Neuronal stem cell (in vitro differentiated cells): ENCODE results near the gene ZSCAN16.

Experiments
- DNase-seq: peaks from one replicate; pipeline ENCODE4 v3.0.0-alpha.2; 2013; ENCODE audit warnings: low spot score
- H2AFZ ChIP-seq: one replicate; pipeline ENCODE4 v1.6.1; 2013; ENCODE audit warnings: mild to moderate bottlenecking, low read length, inconsistent platforms
- H2AK5ac ChIP-seq: 2 replicates; pipeline ENCODE4 v1.6.1; 2013; ENCODE audit warnings: low read depth, mild to moderate bottlenecking, inconsistent platforms, low read length, moderate library complexity, mixed read lengths
- H2BK120ac ChIP-seq: 2 replicates; pipeline ENCODE4 v1.6.1; 2013; ENCODE audit warnings: low read depth, mild to moderate bottlenecking, inconsistent platforms, low read length, moderate library complexity, mixed read lengths
- H2BK12ac ChIP-seq: one replicate; pipeline ENCODE4 v1.6.1; 2013; ENCODE audit warnings: low read length, inconsistent platforms
- H2BK15ac ChIP-seq: 2 replicates; pipeline ENCODE4 v1.6.1; 2013; ENCODE audit warnings: mild to moderate bottlenecking, low read length, inconsistent platforms, mixed read lengths
- H2BK5ac ChIP-seq: one replicate; pipeline ENCODE4 v1.6.1; 2013; ENCODE audit warnings: inconsistent platforms, mild to moderate bottlenecking, low read length, moderate library complexity
- H3K14ac ChIP-seq: one replicate; pipeline ENCODE4 v1.6.1; 2013; ENCODE audit warnings: low read length, inconsistent platforms
- H3K18ac ChIP-seq: 2 replicates; pipeline ENCODE4 v1.6.1; 2013; ENCODE audit warnings: low read length, inconsistent platforms
- H3K23ac ChIP-seq: 2 replicates; pipeline ENCODE4 v1.6.1; 2013; ENCODE audit warnings: low read depth, mild to moderate bottlenecking, mixed read lengths, low read length, inconsistent platforms; ENCODE audit not compliant: poor library complexity
- H3K27ac ChIP-seq: replicated peaks from 3 replicates; pipeline ENCODE4 v1.5.1; 2013; ENCODE audit warnings: low read length, inconsistent platforms
- H3K27me3 ChIP-seq, 3 experiments: 2 replicates each; pipeline ENCODE4 v1.6.1; 2013; ENCODE audit warnings: low read length in 3 of 3, mild to moderate bottlenecking in 2 of 3, inconsistent platforms in 1 of 3, low read depth in 1 of 3, mixed read lengths in 1 of 3, moderate library complexity in 1 of 3; ENCODE audit not compliant: control insufficient read depth in 3 of 3, insufficient read depth in 3 of 3
- H3K36me3 ChIP-seq, 2 donors: replicated peaks in 1 of 2; 2 replicates each; pipeline ENCODE4 v1.6.1; 2013; ENCODE audit warnings: low read length in 2 of 2; ENCODE audit not compliant: control insufficient read depth in 2 of 2, insufficient read depth in 2 of 2
- H3K4ac ChIP-seq: 2 replicates; pipeline ENCODE4 v1.6.1; 2013; ENCODE audit warnings: inconsistent platforms, mild to moderate bottlenecking, low read length, moderate library complexity
- H3K4me1 ChIP-seq, 2 donors: 1 replicate in 1 of 2; 2 replicates in 1 of 2; pipeline ENCODE4 v1.6.1; 2013; ENCODE audit warnings: low read length in 2 of 2, low read depth in 1 of 2; ENCODE audit not compliant: control insufficient read depth in 2 of 2, insufficient read depth in 1 of 2
- H3K4me2 ChIP-seq: one replicate; pipeline ENCODE4 v1.6.1; 2013; ENCODE audit warnings: mild to moderate bottlenecking, low read length, inconsistent platforms; ENCODE audit not compliant: insufficient read depth, poor library complexity, severe bottlenecking
- H3K4me3 ChIP-seq, 2 donors: 2 replicates each; pipeline ENCODE4 v1.5.1; 2013; ENCODE audit warnings: low read length in 2 of 2, mild to moderate bottlenecking in 2 of 2, inconsistent platforms in 1 of 2, moderate library complexity in 1 of 2
- H3K79me1 ChIP-seq: one replicate; pipeline ENCODE4 v1.6.1; 2013; ENCODE audit warnings: low read depth, mild to moderate bottlenecking, inconsistent platforms, low read length, moderate library complexity
- H3K9ac ChIP-seq: one replicate; pipeline ENCODE4 v1.6.1; 2013; ENCODE audit warnings: mild to moderate bottlenecking, low read depth, low read length, inconsistent platforms; ENCODE audit not compliant: poor library complexity
- H3K9me3 ChIP-seq, 2 donors: replicated peaks in 1 of 2; 2 replicates each; pipeline versions ENCODE3 to v1.6.1; 2013; ENCODE audit warnings: low read length in 2 of 2, mild to moderate bottlenecking in 2 of 2, inconsistent platforms in 1 of 2, low read depth in 1 of 2, mixed read lengths in 1 of 2, moderate library complexity in 1 of 2; ENCODE audit not compliant: control insufficient read depth in 2 of 2, insufficient read depth in 1 of 2
- H4K8ac ChIP-seq: one replicate; pipeline ENCODE4 v1.6.1; 2013; ENCODE audit warnings: low read depth, mild to moderate bottlenecking, inconsistent platforms, low read length, moderate library complexity
- H4K91ac ChIP-seq: one replicate; pipeline ENCODE4 v1.6.1; 2013; ENCODE audit warnings: low read length, low read depth, mild to moderate bottlenecking, inconsistent platforms; ENCODE audit not compliant: poor library complexity
- WGBS, 2 donors: extraction: QIAGEN DNeasy Blood & Tissue Kit; methylation state at CpG; one replicate each; pipeline ENCODE4 v1.1.7; 2013; ENCODE audit warnings: missing lambda C conversion rate in 2 of 2, mixed read lengths in 1 of 2; ENCODE audit not compliant: insufficient read length in 2 of 2, insufficient replicate concordance in 1 of 2; ENCODE audit errors: extremely low coverage in 2 of 2; 5-methylcytosine and 5-hydroxymethylcytosine counted together

Gene ZSCAN16

DNA sequence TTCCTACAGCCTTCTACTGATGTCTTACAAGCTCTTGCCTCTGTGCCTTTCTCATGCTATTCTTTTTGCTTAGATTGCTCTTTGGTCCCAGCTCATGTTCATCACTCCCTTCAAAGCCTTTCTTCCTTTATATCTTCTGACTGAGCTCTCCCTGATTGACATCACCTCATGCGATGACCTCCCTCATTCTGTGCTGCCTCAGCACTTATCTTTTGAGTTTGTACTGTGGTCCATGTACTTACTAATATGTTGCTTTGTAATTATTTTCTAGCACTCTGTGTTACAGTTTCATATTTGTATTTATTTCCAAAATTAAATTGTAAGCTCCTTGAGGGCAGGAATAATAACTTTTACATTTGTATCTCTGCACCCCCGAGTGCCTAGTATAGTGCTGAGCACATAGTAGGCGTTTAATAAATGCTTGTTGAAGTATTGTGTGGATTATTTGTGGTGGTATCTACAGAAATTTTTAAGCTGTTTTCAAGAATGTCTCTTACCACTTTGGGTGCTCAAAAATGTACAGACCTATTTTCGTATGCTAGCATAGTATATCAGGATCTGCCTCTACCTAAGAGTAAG, 34.7 kb downstream of the ZSCAN16 start:
- H3K27me3 ChIP-seq, result no peaks in the 10 kb centered on the region
- no peak overlapping the region for H2BK12ac ChIP-seq
- no peak for DNase-seq
- H3K4me3 ChIP-seq, result no peak overlapping the region
- no peak overlapping the region for H3K27ac ChIP-seq
- H2AFZ ChIP-seq, result no peak overlapping the region
- no peak overlapping the region for H3K23ac ChIP-seq
- peaks cover 0 to 1% of the 10 kb centered on the region in 2 donors for H3K4me1 ChIP-seq
- no peak overlapping the region for H2BK15ac ChIP-seq
- no peaks in the 10 kb centered on the region for H3K79me1 ChIP-seq
- H3K14ac ChIP-seq, result no peak overlapping the region
- no CpG with 5 or more reads among the region's 4 CpGs for WGBS, 2 donors
- H3K4ac ChIP-seq, result no peak overlapping the region
- H3K9ac ChIP-seq, result no peak overlapping the region
- peaks cover 0 to 2% of the 10 kb centered on the region in 2 donors for H3K9me3 ChIP-seq
- H4K8ac ChIP-seq, result no peak overlapping the region
- H4K91ac ChIP-seq, result no peak overlapping the region
- no peak overlapping the region for H3K4me2 ChIP-seq
- no peak overlapping the region for H2BK120ac ChIP-seq
- H3K36me3 ChIP-seq, result peaks cover 10 to 53% of the 10 kb centered on the region in 2 donors
- no peak overlapping the region for H2AK5ac ChIP-seq
- no peak overlapping the region for H3K18ac ChIP-seq
- H2BK5ac ChIP-seq, result no peak overlapping the region

- Histone ChIP-seq H2BK120ac (no peak overlapping the region), H3K36me3 (peaks cover 3 to 42% of the 10 kb centered on the region in 2 donors), H2AK5ac (no peak overlapping the region), H3K14ac (no peak overlapping the region), H3K79me1 (no peaks in the 10 kb centered on the region), H3K9ac (no peak overlapping the region), H3K4ac (no peak overlapping the region), H3K23ac (no peak overlapping the region), H2AFZ (no peak overlapping the region), H2BK5ac (no peak overlapping the region), H4K8ac (no peak overlapping the region), H3K27ac (no peak overlapping the region), H2BK15ac (no peak overlapping the region), H4K91ac (no peak overlapping the region), H3K9me3 (peaks cover 0 to 2% of the 10 kb centered on the region in 2 donors), H3K4me3 (no peak overlapping the region), H3K18ac (no peak overlapping the region), H3K27me3 (no peaks in the 10 kb centered on the region), H3K4me1 (peaks cover 0 to 1% of the 10 kb centered on the region in 2 donors), H2BK12ac (no peak overlapping the region), H3K4me2 (no peak overlapping the region)
- no CpG with 5 or more reads among the region's 2 CpGs for WGBS, 2 donors
- no peak for DNase-seq
These were observed 35.8 kb downstream of the ZSCAN16 start for GRCh38 chr6:28160233-28160632.

GRCh38 chr6:28161410-28162079, 37.1 kb downstream of the ZSCAN16 start:
- Histone ChIP-seq H3K9me3 (peaks cover 2 to 5% of the 10 kb centered on the region in 2 donors), H2AFZ (peak overlapping the region; percentile 88), H3K4ac (peak overlapping the region; percentile 71), H2AK5ac (no peak overlapping the region), H3K4me1 (peaks cover 0 to 1% of the 10 kb centered on the region in 2 donors), H3K36me3 (peaks cover 2 to 29% of the 10 kb centered on the region in 2 donors), H2BK5ac (no peak overlapping the region), H3K23ac (peak overlapping the region; percentile 96), H3K27me3 (no peaks in the 10 kb centered on the region), H2BK120ac (no peak overlapping the region), H2BK12ac (no peak overlapping the region), H4K91ac (no peak overlapping the region), H3K79me1 (no peaks in the 10 kb centered on the region), H3K27ac (peak overlapping the region; percentile 37), H2BK15ac (no peak overlapping the region), H3K4me3 (peak overlapping the region; percentile 66 to 81), H4K8ac (peak overlapping the region; percentile 24), H3K18ac (peak overlapping the region; percentile 84), H3K14ac (no peak overlapping the region), H3K4me2 (peak overlapping the region; percentile 75), H3K9ac (no peak overlapping the region)
- no CpG with 5 or more reads among the region's 32 CpGs for WGBS, 2 donors
- peak; percentile 39 for DNase-seq

- Histone ChIP-seq H3K14ac (no peak overlapping the region), H3K27ac (no peak overlapping the region), H4K8ac (no peak overlapping the region), H3K9ac (no peak overlapping the region), H3K23ac (no peak overlapping the region), H4K91ac (no peak overlapping the region), H2BK12ac (no peak overlapping the region), H3K4ac (no peak overlapping the region), H3K27me3 (no peaks in the 10 kb centered on the region), H3K79me1 (no peaks in the 10 kb centered on the region), H2BK5ac (no peak overlapping the region), H3K4me1 (peaks cover 0 to 1% of the 10 kb centered on the region in 2 donors), H2BK15ac (no peak overlapping the region), H3K4me3 (no peak overlapping the region), H3K9me3 (peaks cover 2 to 5% of the 10 kb centered on the region in 2 donors), H2BK120ac (no peak overlapping the region), H3K36me3 (no peaks in the 10 kb centered on the region), H2AFZ (no peak overlapping the region), H2AK5ac (no peak overlapping the region), H3K4me2 (no peak overlapping the region), H3K18ac (no peak overlapping the region)
- WGBS, 2 donors, result no CpG with 5 or more reads among the region's 1 CpG
- no peak for DNase-seq
These were observed 41.2 kb downstream of the ZSCAN16 start for GRCh38 chr6:28165563-28165962.
